Measurements from ENCODE around the gene MRPL1.

MRPL1 gene

DNA sequence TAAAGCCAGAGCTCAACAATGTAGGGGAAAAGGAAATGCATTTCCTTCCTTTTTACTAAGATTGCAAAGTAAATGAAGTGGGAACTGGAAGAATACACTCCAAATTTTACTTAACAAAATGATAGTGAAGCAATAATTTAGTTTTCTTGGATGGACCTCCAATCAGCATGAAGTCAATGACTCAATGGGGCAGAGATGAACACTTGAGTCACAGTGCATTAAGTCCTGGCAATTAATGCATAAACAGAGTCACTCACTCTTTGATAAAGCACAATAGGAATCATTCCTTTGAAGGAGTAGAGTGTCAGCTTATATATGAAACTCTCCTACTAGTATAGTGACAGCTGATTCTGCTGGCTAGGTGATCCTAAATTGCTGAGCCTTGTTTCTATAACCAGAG lies 127.8 kb downstream of the MRPL1 start:
- H3K27ac ChIP-seq (ENCODE audit: low read length): no peak overlapping the region
- H3K36me3 ChIP-seq (ENCODE audit: control insufficient read depth in 1 of 2, insufficient read depth in 2 of 2, low read length in 2 of 2): no peaks in the 10 kb centered on the region
- no peaks in the 10 kb centered on the region for H3K9me3 ChIP-seq (ENCODE audit: control insufficient read depth in 1 of 2, low read length in 2 of 2)

DNA sequence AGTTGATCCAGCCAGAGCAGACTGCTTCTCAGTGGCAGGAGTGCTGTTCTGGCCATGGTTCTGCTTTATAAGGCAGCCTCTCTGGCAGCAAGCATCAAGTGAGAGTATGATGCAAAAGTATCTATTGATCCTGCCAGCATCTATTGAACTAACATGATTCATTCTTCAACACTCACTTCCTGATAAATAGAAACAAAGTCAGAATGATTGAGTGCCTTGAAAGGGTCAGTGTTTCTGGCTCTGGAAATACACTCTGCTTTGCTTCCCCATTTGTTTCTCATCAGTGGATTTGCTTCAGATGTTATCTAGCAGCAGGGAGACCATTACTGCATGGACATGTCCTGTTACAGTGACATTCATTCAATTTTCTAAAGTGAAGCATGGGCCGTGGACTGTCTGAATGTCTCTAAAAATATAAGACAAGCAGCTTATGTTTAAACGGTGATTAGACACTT lies 128.3 kb downstream of the MRPL1 start:
- H3K4me3 ChIP-seq (ENCODE audit: low read depth in 1 of 2, low read length in 2 of 2): no peak overlapping the region
- H3K36me3 ChIP-seq (ENCODE audit: control insufficient read depth in 1 of 2, insufficient read depth in 2 of 2, low read length in 2 of 2): no peaks in the 10 kb centered on the region
- H3K4me1 ChIP-seq (ENCODE audit: control insufficient read depth in 1 of 2, insufficient read depth in 2 of 2, low read length in 2 of 2): no peaks in the 10 kb centered on the region
- no peaks in the 10 kb centered on the region for H3K27me3 ChIP-seq (ENCODE audit: low read depth, low read length)
- no peak overlapping the region for H3K27ac ChIP-seq (ENCODE audit: low read length)
- H3K9me3 ChIP-seq (ENCODE audit: control insufficient read depth in 1 of 2, low read length in 2 of 2): no peaks in the 10 kb centered on the region

More for the DNA sequence above, 127.8 kb downstream of the MRPL1 start:
- no peaks in the 10 kb centered on the region for H3K4me1 ChIP-seq (ENCODE audit: control insufficient read depth in 1 of 2, insufficient read depth in 2 of 2, low read length in 2 of 2)
- H3K27me3 ChIP-seq (ENCODE audit: low read depth, low read length): no peaks in the 10 kb centered on the region
- H3K4me3 ChIP-seq (ENCODE audit: low read depth in 1 of 2, low read length in 2 of 2): no peak overlapping the region

DNA sequence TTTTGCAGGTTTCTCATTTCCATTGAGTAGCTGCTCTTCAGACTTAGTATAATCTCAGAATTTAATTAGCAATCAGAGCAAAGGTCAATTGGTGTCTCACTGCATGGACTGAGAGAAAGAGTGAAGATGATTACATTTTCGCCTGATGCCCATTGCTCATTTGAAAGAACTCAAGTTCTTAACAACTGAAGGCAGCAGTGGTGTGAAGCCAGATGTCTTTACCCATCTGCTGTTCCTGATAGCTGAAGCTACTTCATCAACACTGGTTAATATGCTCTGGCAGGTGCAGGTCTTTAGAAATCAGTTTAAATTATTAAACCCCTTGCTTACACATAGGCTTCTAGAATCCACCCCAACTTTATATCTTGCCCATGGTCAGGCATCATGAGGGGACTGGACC lies 130.0 kb downstream of the MRPL1 start:
- Histone ChIP-seq H3K4me3 (ENCODE audit: low read depth in 1 of 2, low read length in 2 of 2) (no peak overlapping the region), H3K9me3 (ENCODE audit: control insufficient read depth in 1 of 2, low read length in 2 of 2) (no peaks in the 10 kb centered on the region), H3K27me3 (ENCODE audit: low read depth, low read length) (no peaks in the 10 kb centered on the region), H3K27ac (ENCODE audit: low read length) (no peak overlapping the region), H3K36me3 (ENCODE audit: control insufficient read depth in 1 of 2, insufficient read depth in 2 of 2, low read length in 2 of 2) (no peaks in the 10 kb centered on the region), H3K4me1 (ENCODE audit: control insufficient read depth in 1 of 2, insufficient read depth in 2 of 2, low read length in 2 of 2) (no peaks in the 10 kb centered on the region)

DNA sequence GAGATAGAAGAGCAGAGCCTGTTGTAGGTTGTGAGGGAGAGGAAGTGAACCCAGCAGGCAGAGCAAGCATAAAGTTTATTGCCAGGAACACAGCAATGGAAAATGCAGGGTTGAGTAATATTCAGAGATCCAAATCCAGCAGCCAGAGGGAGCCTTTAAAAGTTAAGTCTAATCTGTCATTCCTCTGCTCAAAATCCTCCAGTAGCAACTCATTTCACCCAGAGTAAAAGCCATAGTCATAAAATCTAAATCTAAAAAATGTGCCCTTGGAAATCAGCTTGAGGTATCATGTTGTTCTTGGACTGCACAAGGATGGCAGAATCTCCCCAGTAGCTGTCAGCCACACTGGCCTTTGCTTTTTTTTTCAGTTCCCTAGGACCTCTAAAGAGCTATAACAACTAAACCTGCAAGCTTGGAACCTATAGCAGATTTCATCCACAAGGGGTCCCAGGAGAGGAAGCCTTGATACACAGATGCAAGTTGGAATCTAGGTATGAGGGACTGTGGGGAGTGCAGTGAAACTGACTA lies 131.6 kb downstream of the MRPL1 start:
- Histone ChIP-seq H3K4me1 (ENCODE audit: control insufficient read depth in 1 of 2, insufficient read depth in 2 of 2, low read length in 2 of 2) (no peaks in the 10 kb centered on the region), H3K4me3 (ENCODE audit: low read depth in 1 of 2, low read length in 2 of 2) (no peak overlapping the region), H3K27me3 (ENCODE audit: low read depth, low read length) (no peaks in the 10 kb centered on the region), H3K36me3 (ENCODE audit: control insufficient read depth in 1 of 2, insufficient read depth in 2 of 2, low read length in 2 of 2) (no peaks in the 10 kb centered on the region), H3K9me3 (ENCODE audit: control insufficient read depth in 1 of 2, low read length in 2 of 2) (no peaks in the 10 kb centered on the region), H3K27ac (ENCODE audit: low read length) (no peak overlapping the region)

DNA sequence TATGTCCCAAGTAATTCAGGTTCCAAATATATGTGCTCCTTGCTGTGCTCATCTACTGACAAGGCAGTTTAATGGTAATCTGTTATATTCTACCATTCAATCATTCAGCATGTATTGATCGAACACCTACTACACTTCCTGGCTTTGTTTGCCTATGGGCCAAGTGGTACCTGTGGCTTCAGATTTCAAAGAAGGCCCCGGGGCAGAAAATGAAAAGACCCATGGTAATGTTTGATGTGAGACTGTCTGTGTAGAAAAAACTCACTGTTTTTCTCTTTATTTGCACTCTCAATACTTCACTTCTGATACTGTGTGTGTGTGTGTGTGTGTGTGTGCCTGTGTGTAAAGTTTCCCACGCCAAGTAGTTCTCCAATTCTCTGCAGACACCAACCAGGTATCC lies 133.4 kb downstream of the MRPL1 start:
- H3K9me3 ChIP-seq (ENCODE audit: control insufficient read depth in 1 of 2, low read length in 2 of 2): no peaks in the 10 kb centered on the region
- H3K27ac ChIP-seq (ENCODE audit: low read length): no peak overlapping the region
- no peaks in the 10 kb centered on the region for H3K27me3 ChIP-seq (ENCODE audit: low read depth, low read length)
- no peaks in the 10 kb centered on the region for H3K4me1 ChIP-seq (ENCODE audit: control insufficient read depth in 1 of 2, insufficient read depth in 2 of 2, low read length in 2 of 2)
- no peak overlapping the region for H3K4me3 ChIP-seq (ENCODE audit: low read depth in 1 of 2, low read length in 2 of 2)
- H3K36me3 ChIP-seq (ENCODE audit: control insufficient read depth in 1 of 2, insufficient read depth in 2 of 2, low read length in 2 of 2): no peaks in the 10 kb centered on the region

DNA sequence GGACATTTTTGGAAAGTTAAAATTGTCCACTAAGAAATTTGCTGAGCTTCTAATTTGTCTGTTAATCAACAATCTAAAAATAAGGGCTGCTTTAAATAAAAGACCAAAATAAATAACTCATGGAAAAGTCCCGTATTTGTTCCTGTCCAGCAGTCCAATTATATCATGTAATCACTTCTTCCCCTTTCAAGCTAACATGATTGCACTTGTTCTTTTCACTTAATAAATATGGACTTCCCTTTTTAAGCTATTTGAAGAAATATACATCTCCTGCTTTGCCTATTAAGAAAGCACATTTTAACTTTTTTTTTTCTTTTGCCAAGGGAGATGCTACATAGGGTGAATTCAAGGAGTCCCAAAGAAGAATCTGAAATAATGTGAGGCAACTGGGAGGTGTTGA lies 138.9 kb downstream of the MRPL1 start:
- H3K27me3 ChIP-seq (ENCODE audit: low read depth, low read length): no peaks in the 10 kb centered on the region
- no peaks in the 10 kb centered on the region for H3K36me3 ChIP-seq (ENCODE audit: control insufficient read depth in 1 of 2, insufficient read depth in 2 of 2, low read length in 2 of 2)
- no peak overlapping the region for H3K4me3 ChIP-seq (ENCODE audit: low read depth in 1 of 2, low read length in 2 of 2)
- H3K27ac ChIP-seq (ENCODE audit: low read length): no peak overlapping the region
- no peaks in the 10 kb centered on the region for H3K4me1 ChIP-seq (ENCODE audit: control insufficient read depth in 1 of 2, insufficient read depth in 2 of 2, low read length in 2 of 2)
- H3K9me3 ChIP-seq (ENCODE audit: control insufficient read depth in 1 of 2, low read length in 2 of 2): no peaks in the 10 kb centered on the region

DNA sequence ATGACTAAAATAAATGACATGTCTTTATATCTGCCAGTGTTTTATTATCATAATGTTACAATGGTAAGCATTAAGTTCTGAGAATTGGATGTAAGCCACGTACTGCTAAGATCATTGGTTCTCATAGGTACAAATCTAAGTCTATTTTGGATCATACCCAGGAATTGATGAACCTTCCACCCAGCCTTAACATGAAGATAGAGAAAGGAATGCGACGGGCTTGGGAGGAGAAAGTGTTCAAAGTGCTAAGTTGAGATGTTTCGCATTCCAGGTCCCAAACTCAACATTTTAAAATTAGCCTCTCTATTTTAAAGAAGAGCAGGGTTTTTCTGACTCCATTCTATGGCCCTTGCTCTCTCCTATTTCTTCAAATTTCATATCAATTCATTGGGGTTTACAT lies 139.6 kb downstream of the MRPL1 start:
- Histone ChIP-seq H3K27ac (ENCODE audit: low read length) (no peak overlapping the region), H3K9me3 (ENCODE audit: control insufficient read depth in 1 of 2, low read length in 2 of 2) (no peaks in the 10 kb centered on the region), H3K36me3 (ENCODE audit: control insufficient read depth in 1 of 2, insufficient read depth in 2 of 2, low read length in 2 of 2) (no peaks in the 10 kb centered on the region), H3K4me3 (ENCODE audit: low read depth in 1 of 2, low read length in 2 of 2) (no peak overlapping the region), H3K4me1 (ENCODE audit: control insufficient read depth in 1 of 2, insufficient read depth in 2 of 2, low read length in 2 of 2) (no peaks in the 10 kb centered on the region), H3K27me3 (ENCODE audit: low read depth, low read length) (no peaks in the 10 kb centered on the region)

Measured in muscle layer of duodenum (tissue), 2 donors.